K562 (cell line): ENCODE results near the gene TTC5. TPM values are rescaled to one million over a fixed set of nuclear protein-coding genes. Genes with fewer than 3 reads are reported as not detected.

ENCODE experiments used
- ATAC-seq: fragments of 200-7000 bp; cut with Tn5 transposase; 3 replicates; pipeline ENCODE4 v1.9.1; 2020; ENCODE audit warnings: moderate library complexity
- BruUV-seq: library from RNA; stranded (reverse); fragments of 400-500 nt; replicated peaks from 2 replicates; lab custom pipeline; 2021; lab: Mats Ljungman, UMichigan
- CTCF ChIA-PET: fragments of 300-600 bp; formaldehyde crosslinking; extraction: SDS; loops from one replicate; lab custom pipeline; 2021; ENCODE audit warnings: low intra/inter-chr PET ratio; lab: Yijun Ruan, JAX
- POLR2A ChIA-PET: fragments of 300-600, 350-650 bp; sonication (Branson Sonifier 250); formaldehyde crosslinking; extraction: SDS; loops from one replicate; lab custom pipeline; 2021; ENCODE audit warnings: antibody characterized with exemption, inconsistent platforms; lab: Yijun Ruan, JAX
- DNase-seq, 4 experiments: peaks; one replicate each; pipeline versions ENCODE4 v3.0.0 to v3.0.0-alpha.2; 2011 to 2018; ENCODE audit warnings: low spot score in 3 of 4, mixed read lengths in 3 of 4; ENCODE audit errors: extremely low read depth in 1 of 4
- FAIRE-seq: peaks from 2 replicates; lab custom pipeline; 2011; peaks lifted over from hg19 to GRCh38; lab: Jason Lieb, UNC
- H2AFZ ChIP-seq: 2 replicates; pipeline ENCODE4 v1.6.0; 2011; ENCODE audit warnings: low read depth, low read length, control low read depth, inconsistent platforms
- H3K27ac ChIP-seq: fragments of 200-600 bp; 3 replicates; pipeline ENCODE4 v1.8.0; 2011; ENCODE audit warnings: low read depth, mild to moderate bottlenecking, control low read depth, inconsistent platforms, low read length, moderate library complexity, mixed read lengths; ENCODE audit errors: extremely low read depth
- H3K27me3 ChIP-seq, 2 experiments: fragments of 300-600 bp in 1 of 2; 2 replicates in 1 of 2; 3 replicates in 1 of 2; pipeline versions ENCODE4 v1.6.0 to v1.8.0; 2011; ENCODE audit warnings: inconsistent platforms in 2 of 2, low read length in 2 of 2, mild to moderate bottlenecking in 1 of 2, mixed read lengths in 1 of 2, moderate library complexity in 1 of 2; ENCODE audit not compliant: control insufficient read depth in 2 of 2, insufficient read depth in 2 of 2
- H3K36me3 ChIP-seq: fragments of 300-600 bp; 3 replicates; pipeline ENCODE4 v1.8.0; 2011; ENCODE audit warnings: mild to moderate bottlenecking, low read length, inconsistent platforms; ENCODE audit not compliant: control insufficient read depth, insufficient read depth
- H3K4me1 ChIP-seq, 2 experiments: fragments of 200-600 bp in 1 of 2; replicated peaks in 1 of 2; 2 replicates in 1 of 2; 3 replicates in 1 of 2; pipeline versions ENCODE4 v1.5.1 to v1.8.0; 2011; ENCODE audit warnings: inconsistent platforms in 2 of 2, low read length in 2 of 2, mild to moderate bottlenecking in 1 of 2, mixed read lengths in 1 of 2, moderate library complexity in 1 of 2; ENCODE audit not compliant: control insufficient read depth in 2 of 2, insufficient read depth in 2 of 2
- H3K4me2 ChIP-seq: 2 replicates; pipeline ENCODE4 v1.6.1; 2011; ENCODE audit warnings: low read length, control low read depth, inconsistent platforms, mixed read lengths; ENCODE audit not compliant: insufficient read depth
- H3K4me3 ChIP-seq: fragments of 200-600 bp; sonication (generic), shearing (Covaris generic); 2 replicates; pipeline ENCODE4 v1.5.1; 2016; ENCODE audit warnings: control low read depth, inconsistent platforms
- H3K79me2 ChIP-seq: fragments of 200-600 bp; 3 replicates; pipeline ENCODE4 v1.8.0; 2011; ENCODE audit warnings: low read length, inconsistent platforms; ENCODE audit not compliant: control insufficient read depth, insufficient read depth
- H3K9ac ChIP-seq, 2 experiments: 2 replicates each; pipeline versions ENCODE4 v1.6.0 to v1.6.1; 2011; ENCODE audit warnings: low read depth in 2 of 2, low read length in 2 of 2, control low read depth in 1 of 2, inconsistent platforms in 1 of 2, mild to moderate bottlenecking in 1 of 2, mixed read lengths in 1 of 2; ENCODE audit not compliant: insufficient read depth in 1 of 2
- H3K9me1 ChIP-seq: one replicate; pipeline ENCODE4 v1.6.0; 2011; ENCODE audit warnings: inconsistent platforms, mild to moderate bottlenecking, low read length, moderate library complexity; ENCODE audit not compliant: control insufficient read depth, insufficient read depth
- H3K9me3 ChIP-seq: replicated peaks from 2 replicates; pipeline ENCODE4 v1.5.1; 2011; ENCODE audit warnings: low read depth, low read length, inconsistent platforms; ENCODE audit not compliant: control insufficient read depth, insufficient read depth
- H4K20me1 ChIP-seq: replicated peaks from 2 replicates; pipeline ENCODE4 v1.6.1; 2011; ENCODE audit warnings: low read length, inconsistent platforms, mixed read lengths; ENCODE audit not compliant: control insufficient read depth, insufficient read depth
- CTCF ChIP-seq, 3 experiments: IDR thresholded peaks in 2 of 3; conservative IDR thresholded peaks in 1 of 3; 2 replicates each; pipeline ENCODE4 v1.5.1; 2011 to 2012; ENCODE audit warnings: low read length in 3 of 3, mild to moderate bottlenecking in 3 of 3, control low read depth in 2 of 3, improper control_type of control experiment in 1 of 3, inconsistent platforms in 1 of 3, low read depth in 1 of 3, mixed read lengths in 1 of 3, moderate library complexity in 1 of 3; ENCODE audit not compliant: insufficient read depth in 2 of 3
- TEAD4 ChIP-seq, 2 experiments: sonication (generic) in 1 of 2; formaldehyde crosslinking in 1 of 2; IDR thresholded peaks; 2 replicates each; pipeline versions ENCODE4 v1.6.1 to v1.8.0; 2012 to 2022; ENCODE audit warnings: borderline replicate concordance in 1 of 2, inconsistent platforms in 1 of 2, low read length in 1 of 2, mild to moderate bottlenecking in 1 of 2, missing genetic modification reagents in 1 of 2
- ZNF830 ChIP-seq: fragments of 250-450 bp; sonication (Bioruptor Pico); IDR thresholded peaks from 2 replicates; pipeline ENCODE4 v1.5.0; 2021; ENCODE audit warnings: mild to moderate bottlenecking
- in situ Hi-C: fragments of 300-500 bp; cut with MboI; formaldehyde crosslinking; loops from 4 replicates; pipeline ENCODE4 v1.15.0; 2018; ENCODE audit warnings: inconsistent platforms, mixed read lengths
- intact Hi-C: fragments of 100-400 bp; cut with micrococcal nuclease; formaldehyde crosslinking; loops from 2 replicates; pipeline ENCODE4 v1.14.2; 2022
- polyA plus RNA-seq, 8 experiments: library from polyadenylated mRNA; depleted of rRNA in 4 of 8; stranded (reverse) in 5 of 8; unstranded in 3 of 8; fragments of >200 nt; fragmentation: Nextera tagmentation in 2 of 8; fragmentation: Illumina TruSeq in 1 of 8; extraction: Ambion mirVana in 2 of 8; extraction: Trizol in 1 of 8; gene quantifications; 2 replicates each; pipeline versions ENCODE4 v1.2.1 to v1.2.3, GENCODE V29; 2011 to 2014; ENCODE audit warnings: inconsistent platforms in 1 of 8, missing spikeins in 1 of 8
- total RNA-seq, 7 experiments: library from RNA; depleted of rRNA in 6 of 7; stranded (reverse); fragments of >200 nt in 6 of 7; fragmentation: Illumina TruSeq in 2 of 7; extraction: Trizol in 2 of 7; gene quantifications; 2 replicates each; pipeline versions ENCODE4 v1.2.1 to v1.2.3, GENCODE V29; 2011 to 2021; ENCODE audit warnings: low replicate concordance in 1 of 7

Gene TTC5
- total and polyA plus RNA-seq, 9 of the 15 experiments (the other 6 are each of a cell fraction or from before 2014, with no cell fraction given): 4.8 to 17.1 (median 7.5) TPM

GRCh38 chr14:20350860-20351259, 45.1 kb upstream of the TTC5 start:
- ATAC-seq: no peak
- DNase-seq: no peak
- Histone ChIP-seq H3K4me1 (no peaks in the 10 kb centered on the region), H3K27ac (no peak overlapping the region), H3K9me1 (no peaks in the 10 kb centered on the region), H3K9ac (no peak overlapping the region), H3K4me3 (no peak overlapping the region), H2AFZ (no peak overlapping the region), H3K27me3 (no peaks in the 10 kb centered on the region), H4K20me1 (no peaks in the 10 kb centered on the region), H3K9me3 (no peaks in the 10 kb centered on the region), H3K4me2 (no peak overlapping the region), H3K79me2 (no peaks in the 10 kb centered on the region), H3K36me3 (peaks cover 70% of the 10 kb centered on the region)
- no TSS peak for BruUV-seq
- no peak for FAIRE-seq
- POLR2A ChIA-PET: no interaction called here
- in situ Hi-C loops: no loop called here
- CTCF ChIA-PET: interaction anchor here (1.4 kb wide), 1 partner anchor 23 kb away, joined by 5 read pairs; no protein-coding TSS in a partner anchor
- intact Hi-C loops: no loop called here
- TF ChIP-seq TEAD4 (IDR thresholded peaks at IDR 0.05; ENCODE audit: low read length) (no peak), TEAD4 (CRISPR knock-in tag; IDR thresholded peaks at IDR 0.05; ENCODE audit: borderline replicate concordance) (no peak), CTCF (IDR thresholded peaks at IDR 0.05 in 2 of 3, conservative IDR thresholded peaks at IDR 0.05 in 1 of 3; ENCODE audit: insufficient read depth in 2 of 3, low read depth in 1 of 3, low read length in 3 of 3) (peak in 1 of 3 experiments; percentile 26; a peak in 2 of 6 replicates), ZNF830 (CRISPR knock-in tag) (no peak)
